HUDEP-2 (cell line): Measurements from ENCODE around the gene AP1S1.
"Not testable (repeated sequence)": the region's sequence is repeated elsewhere in the genome, so short reads cannot be mapped to it uniquely, and the experiment has no call there.

Source experiments
- DNase-seq, 76 experiments: peaks; one replicate each; lab custom pipeline; 2025; ENCODE audit not compliant: unreplicated experiment in 76 of 76; lab: John Stamatoyannopoulos, UW

AP1S1 gene

GRCh38 chr7:101153969-101154692 lies at the start of gene AP1S1:
Gene AP1S1, plus strand, starts transcription at chr7:101154476. Its CDS starts 39 bp downstream, at chr7:101154515.
- peak in 75 of 76 experiments; percentile 34 to 96 (median 90) for DNase-seq

DNA sequence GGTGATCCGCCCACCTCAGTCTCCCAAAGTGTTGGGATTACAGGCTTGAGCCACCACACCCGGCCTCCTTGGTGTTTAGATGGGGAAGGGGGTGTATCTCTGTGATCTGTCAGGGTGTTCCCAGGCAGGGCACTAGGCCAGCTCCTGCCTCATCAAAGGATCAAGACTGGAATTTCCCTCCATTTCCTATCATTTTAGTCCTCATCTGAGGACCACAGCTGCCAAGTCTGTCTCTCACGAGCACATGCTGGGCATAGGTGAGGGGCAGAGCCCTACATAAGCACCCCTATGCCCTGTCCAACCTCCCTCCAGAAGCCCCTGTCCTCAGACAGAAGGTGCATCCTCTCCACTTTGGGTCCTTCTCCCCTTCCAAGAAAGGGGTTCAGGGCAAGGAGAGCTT lies 49.5 kb upstream of the AP1S1 start:
- DNase-seq: no peak

GRCh38 chr7:101105248-101105647 lies 49.0 kb upstream of the AP1S1 start:
- not testable (repeated sequence) for DNase-seq

DNA sequence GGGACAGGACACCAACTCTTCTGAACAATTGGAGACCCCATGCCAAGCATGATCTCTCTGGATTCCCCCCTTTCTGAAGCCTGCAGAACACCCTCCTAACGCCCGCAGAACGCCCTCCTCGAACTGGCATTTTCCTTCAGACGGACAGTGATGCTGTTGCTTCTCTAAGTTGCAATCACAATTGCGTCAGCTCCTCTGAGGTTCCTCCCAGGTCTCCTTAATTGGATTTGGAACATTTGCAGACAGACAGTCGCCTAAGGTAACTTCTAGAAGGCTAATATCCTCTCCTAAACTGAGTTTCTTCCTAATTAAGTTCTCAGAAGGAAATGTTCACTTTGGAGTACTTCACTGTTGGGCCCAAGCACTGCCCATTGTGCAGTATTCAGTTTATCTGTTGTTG lies 47.9 kb upstream of the AP1S1 start:
- no peak for DNase-seq

DNA sequence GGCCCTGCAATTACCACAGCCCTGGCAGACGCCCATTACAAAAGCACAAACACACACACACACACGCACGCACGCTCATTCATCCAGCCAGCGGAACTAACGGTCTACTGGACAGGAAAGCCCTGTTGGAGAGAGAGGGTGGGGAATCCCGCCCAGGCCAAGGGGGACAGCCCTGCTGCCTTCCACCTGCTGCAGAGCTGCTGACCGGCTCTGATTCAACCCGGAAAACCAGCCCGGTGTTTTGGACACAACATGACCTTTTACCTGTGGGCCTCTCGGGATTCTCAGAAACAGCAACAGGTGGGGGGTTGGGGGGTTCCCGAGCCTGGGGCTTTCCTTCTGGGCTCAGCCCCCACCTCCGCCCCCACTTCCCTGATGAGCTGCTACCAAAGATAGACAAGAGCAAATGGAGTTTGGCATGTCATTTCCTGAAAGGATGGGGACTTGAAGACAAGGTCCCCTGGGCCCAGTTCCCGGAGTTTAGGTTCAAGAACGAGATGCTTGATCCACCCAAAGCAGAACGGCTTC lies 45.9 kb upstream of the AP1S1 start:
- no peak for DNase-seq

DNA sequence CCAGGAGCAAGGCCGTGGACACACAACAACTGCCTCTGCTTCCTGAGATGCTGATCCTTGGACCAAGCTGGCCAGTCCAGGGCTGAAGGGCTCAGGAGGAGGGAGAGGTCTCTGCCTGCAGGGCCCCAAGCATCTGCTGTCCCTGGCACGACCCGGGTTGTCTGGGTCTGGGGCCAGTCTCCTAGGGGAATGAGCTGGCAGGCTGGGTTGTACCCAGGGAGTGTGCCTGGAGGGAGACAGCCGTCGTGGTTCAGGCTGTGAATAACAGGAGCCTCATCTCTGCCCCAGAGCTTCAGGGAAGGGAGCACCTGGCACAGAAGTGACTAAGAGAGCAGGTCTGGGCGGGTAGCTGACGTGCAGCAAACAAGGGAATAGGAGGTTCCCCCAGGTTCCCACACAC lies 45.3 kb upstream of the AP1S1 start:
- no peak for DNase-seq

DNA sequence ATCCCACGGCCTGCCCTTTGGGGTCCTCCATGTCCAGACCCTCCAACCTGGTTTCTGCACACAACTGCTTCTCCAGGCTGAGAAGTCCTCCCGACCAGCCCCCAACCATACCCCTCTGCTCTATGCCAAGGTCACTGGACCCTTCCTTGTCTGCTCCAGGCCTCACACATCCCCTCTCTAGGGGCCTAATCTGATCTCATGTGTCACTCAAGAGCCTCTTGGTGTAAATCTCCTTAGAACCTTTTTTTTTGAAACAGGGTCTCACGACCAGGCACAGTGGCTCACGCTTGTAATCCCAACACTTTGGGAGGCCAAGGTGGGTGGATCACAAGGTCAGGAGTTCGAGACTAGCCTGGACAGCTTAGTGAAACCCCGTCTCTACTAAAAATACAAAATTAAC lies 44.9 kb upstream of the AP1S1 start:
- no peak for DNase-seq

DNA sequence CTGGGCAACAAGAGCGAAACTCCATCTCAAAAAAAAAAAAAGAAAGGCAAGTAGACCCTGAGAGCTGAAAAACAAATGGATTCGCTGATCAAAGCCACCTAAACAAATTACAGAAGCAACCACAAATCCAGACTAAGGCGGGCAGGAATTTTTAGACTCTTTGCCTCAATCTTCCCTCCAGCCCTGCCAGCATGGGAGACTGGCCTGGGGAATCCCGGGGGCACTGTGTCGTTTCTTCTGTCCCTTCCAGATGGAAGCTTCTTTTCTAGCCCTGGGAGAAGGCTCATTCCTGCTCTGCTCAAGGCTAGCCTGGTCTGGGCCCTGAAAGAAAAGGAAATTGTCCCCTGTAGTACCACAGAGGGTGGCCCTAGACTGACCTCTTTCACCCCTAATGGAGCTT lies 43.0 kb upstream of the AP1S1 start:
- DNase-seq: no peak

- no peak for DNase-seq
Measured at GRCh38 chr7:101112233-101112632, 42.0 kb upstream of the AP1S1 start.

DNA sequence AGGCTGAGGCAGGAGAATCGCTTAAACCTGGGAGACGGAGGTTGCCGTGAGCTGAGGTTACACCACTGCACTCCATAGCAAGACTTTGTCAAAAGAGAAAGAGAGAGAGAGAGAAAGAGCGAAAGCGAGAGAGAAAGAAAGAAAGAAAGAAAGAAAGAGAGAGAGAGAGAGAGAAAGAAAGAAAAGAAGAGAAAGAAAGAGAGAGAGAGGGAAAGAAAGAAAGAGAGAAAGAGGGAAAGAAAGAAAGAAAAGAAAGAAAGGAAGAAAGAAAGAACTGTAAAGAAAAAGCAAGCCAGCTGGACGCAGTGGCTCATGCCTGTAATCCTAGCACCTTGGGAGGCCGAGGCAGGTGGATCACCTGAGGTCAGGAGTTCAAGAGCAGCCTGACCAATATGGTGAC lies 41.1 kb upstream of the AP1S1 start:
- DNase-seq: not testable (repeated sequence)

GRCh38 chr7:101113836-101114235 lies 40.4 kb upstream of the AP1S1 start:
- no peak for DNase-seq

DNA sequence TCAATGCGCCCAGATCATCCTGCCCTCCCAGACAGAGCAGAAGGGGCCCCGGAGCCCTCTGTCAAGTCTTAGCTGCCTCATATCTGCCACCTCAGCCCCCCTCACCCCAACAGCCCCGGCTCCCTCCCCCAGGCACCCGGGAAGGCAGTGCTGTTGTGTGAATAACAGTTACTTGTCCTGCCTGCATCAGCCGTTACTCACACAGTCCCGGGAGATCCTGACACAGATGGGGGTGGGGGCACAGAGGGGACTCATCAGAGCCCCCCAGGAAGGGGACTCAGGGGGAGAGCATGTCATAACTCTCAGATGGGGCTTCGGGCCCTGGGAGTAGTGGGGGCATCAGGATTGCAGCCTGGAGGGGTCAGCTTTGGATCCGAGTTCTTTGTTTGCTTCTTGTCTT lies 39.8 kb upstream of the AP1S1 start:
- no peak for DNase-seq

DNA sequence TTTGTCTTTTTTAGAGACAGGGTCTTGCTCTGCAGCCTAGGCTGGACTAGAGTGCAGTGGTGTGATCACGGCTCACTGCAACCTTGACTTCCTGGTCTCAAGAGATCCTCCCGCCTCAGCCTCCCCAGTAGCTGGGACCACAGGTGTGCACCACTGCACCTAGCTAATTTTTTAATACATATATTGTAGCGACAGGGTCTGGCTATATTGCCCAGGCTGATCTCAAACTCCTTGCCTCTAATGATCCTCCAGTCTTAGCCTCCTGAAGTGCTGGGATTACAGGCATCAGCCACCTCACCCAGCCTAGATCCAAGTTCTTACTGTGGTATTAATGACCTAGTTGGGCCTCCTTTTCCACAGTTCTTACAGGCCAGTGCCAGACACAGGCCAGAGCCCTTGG lies 39.1 kb upstream of the AP1S1 start:
- DNase-seq: no peak

GRCh38 chr7:101116898-101117297 lies 37.4 kb upstream of the AP1S1 start:
- DNase-seq: no peak

- DNase-seq: no peak
Measured at GRCh38 chr7:101118856-101119255, 35.4 kb upstream of the AP1S1 start.

GRCh38 chr7:101119876-101120275 lies 34.4 kb upstream of the AP1S1 start:
- no peak for DNase-seq

DNA sequence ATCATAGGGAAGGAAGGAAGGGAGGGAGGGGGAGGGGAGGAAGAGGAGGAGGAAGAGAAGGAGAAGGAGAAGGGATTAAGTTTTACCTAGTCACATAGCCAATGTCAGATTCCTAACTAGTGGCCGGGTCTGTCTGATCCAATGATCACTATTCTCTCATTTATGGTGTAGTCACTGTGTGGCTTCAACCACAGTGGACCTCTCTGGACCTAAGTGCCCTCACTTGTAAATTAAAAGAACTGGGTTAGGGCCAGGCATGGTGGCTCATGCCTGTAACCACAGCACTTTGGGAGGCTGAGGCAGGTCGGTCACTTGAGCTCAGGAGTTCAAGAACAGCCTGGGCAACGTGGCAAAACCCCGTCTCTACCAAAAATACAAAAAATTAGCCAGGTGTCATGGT lies 34.0 kb upstream of the AP1S1 start:
- no peak for DNase-seq

DNA sequence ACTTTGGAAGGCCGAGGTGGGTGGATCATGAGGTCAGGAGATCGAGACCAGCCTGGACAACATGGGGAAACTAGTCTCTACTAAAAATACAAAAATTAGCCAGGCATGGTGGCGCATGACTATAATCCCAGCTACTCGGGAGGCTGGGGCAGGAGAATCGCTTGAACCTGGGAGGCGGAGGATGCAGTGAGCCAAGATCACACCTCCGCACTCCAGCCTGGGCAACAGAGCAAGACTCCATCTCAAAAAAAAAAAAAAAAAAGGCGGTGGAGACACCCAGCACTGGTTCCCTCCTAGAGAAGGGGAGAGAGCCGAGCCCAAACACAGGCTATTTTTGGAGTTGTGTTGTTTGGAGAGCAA lies 32.7 kb upstream of the AP1S1 start:
- not testable (repeated sequence) for DNase-seq

GRCh38 chr7:101121991-101122932 lies 32.0 kb upstream of the AP1S1 start:
- no peak for DNase-seq

GRCh38 chr7:101122933-101123702 lies 31.2 kb upstream of the AP1S1 start:
- DNase-seq: no peak

DNA sequence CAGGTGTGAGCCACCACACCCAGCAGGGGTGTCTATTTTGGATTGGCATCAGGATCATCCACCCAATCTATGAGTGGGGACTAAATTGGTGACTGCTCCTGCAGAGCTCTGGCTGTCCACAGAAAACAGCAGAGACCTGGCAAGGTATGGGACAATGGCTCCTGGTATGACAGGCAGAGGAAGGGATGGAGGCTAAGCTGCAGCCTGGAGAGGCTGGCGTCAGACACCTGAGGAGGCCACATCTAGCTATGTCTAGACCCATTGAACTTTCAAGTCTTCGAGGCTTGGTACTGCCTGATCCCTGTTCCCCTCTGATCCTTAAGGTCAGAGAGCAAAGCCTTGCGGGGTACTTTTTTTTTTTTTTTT lies 30.6 kb upstream of the AP1S1 start:
- DNase-seq: no peak
